HL-60 (cell line): Measurements from ENCODE around the gene ZNF777.

Source experiments
- CTCF ChIP-seq: IDR thresholded peaks from one replicate; pipeline ENCODE4 v1.5.1; 2011; ENCODE audit warnings: low read length, control low read depth, inconsistent platforms; ENCODE audit not compliant: insufficient read depth
- POLR2AphosphoS5 ChIP-seq: IDR thresholded peaks from 2 replicates; pipeline ENCODE4 v1.6.1; 2012; ENCODE audit warnings: low read depth
- REST ChIP-seq: IDR thresholded peaks from 2 replicates; pipeline ENCODE4 v1.6.1; 2012; ENCODE audit warnings: low read depth; ENCODE audit not compliant: insufficient replicate concordance

DNA sequence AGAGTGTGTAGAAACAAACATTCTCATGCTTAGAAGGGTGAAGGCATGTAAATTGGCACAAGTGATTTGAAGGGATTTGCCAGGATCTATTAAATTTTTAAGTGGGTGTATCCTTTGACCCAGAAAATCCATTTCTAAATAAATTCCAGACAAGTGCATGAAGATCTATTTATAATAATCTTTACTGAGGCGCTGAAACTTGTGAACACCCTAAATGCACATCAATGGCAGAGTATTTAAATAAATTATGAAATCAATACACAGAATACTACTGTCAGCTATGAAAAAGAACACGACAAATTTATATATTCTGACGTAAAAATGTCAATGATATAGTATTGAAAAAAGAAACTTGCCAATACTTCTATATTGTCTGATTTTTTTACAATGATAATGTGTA lies 17.9 kb downstream of the ZNF777 start:
- TF ChIP-seq REST (no peak), CTCF (no peak), POLR2AphosphoS5 (no peak)
